ENCODE data around the gene EVI2B. TPM values are rescaled to one million over a fixed set of nuclear protein-coding genes. Genes with fewer than 3 reads are reported as not detected.
"Not testable (repeated sequence)": the region's sequence is repeated elsewhere in the genome, so short reads cannot be mapped to it uniquely, and the experiment has no call there.

EVI2B gene
- total RNA-seq, 2 experiments from 2014 or later = 17.4 to 71.0 TPM

DNA sequence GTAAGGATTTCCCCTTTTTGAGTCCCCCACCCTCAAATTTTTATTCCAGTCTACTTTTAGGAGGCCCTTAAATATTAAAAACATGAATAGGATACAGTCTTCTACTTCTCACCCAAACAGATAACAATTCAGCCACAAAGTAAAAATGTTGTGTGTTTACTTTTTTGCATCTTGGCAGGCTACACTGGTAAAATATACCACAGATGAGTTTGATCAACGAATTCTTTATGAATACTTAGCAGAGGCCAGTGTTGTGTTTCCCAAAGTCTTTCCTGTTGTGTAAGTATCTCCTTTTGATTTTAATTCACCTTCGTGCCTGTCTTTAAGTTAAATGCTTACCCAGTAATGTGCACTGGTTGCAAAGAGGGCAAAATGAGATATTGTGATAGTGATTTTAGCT lies 43.2 kb upstream of the EVI2B start:
- Histone ChIP-seq H2AFZ (ENCODE audit: low read length) (no peak overlapping the region), H3K4me3 (ENCODE audit: low read depth, low read length, poor library complexity, severe bottlenecking) (no peak overlapping the region), H3K4me1 (ENCODE audit: insufficient read depth, low read length, poor library complexity, severe bottlenecking) (no peaks in the 10 kb centered on the region), H3K9me3 (ENCODE audit: low read length) (no peaks in the 10 kb centered on the region), H3K4me2 (ENCODE audit: low read length) (no peak overlapping the region), H3K79me2 (ENCODE audit: insufficient read depth, low read depth, low read length) (no peaks in the 10 kb centered on the region), H3K27ac (ENCODE audit: low read depth, low read length, poor library complexity, severe bottlenecking) (no peak overlapping the region), H4K20me1 (ENCODE audit: insufficient read depth, low read length) (no peaks in the 10 kb centered on the region), H3K36me3 (ENCODE audit: insufficient read depth, low read length) (peaks cover 82% of the 10 kb centered on the region), H3K9me2 (ENCODE audit: insufficient read depth, low read length) (no peaks in the 10 kb centered on the region)
- no TSS peak for BruUV-seq (replicated peaks)
- no peak for DNase-seq (ENCODE audit: low spot score)
- intact Hi-C loops (cut with micrococcal nuclease; ENCODE audit: unreplicated experiment) = no loop called here
- TF ChIP-seq, protein P1, sequence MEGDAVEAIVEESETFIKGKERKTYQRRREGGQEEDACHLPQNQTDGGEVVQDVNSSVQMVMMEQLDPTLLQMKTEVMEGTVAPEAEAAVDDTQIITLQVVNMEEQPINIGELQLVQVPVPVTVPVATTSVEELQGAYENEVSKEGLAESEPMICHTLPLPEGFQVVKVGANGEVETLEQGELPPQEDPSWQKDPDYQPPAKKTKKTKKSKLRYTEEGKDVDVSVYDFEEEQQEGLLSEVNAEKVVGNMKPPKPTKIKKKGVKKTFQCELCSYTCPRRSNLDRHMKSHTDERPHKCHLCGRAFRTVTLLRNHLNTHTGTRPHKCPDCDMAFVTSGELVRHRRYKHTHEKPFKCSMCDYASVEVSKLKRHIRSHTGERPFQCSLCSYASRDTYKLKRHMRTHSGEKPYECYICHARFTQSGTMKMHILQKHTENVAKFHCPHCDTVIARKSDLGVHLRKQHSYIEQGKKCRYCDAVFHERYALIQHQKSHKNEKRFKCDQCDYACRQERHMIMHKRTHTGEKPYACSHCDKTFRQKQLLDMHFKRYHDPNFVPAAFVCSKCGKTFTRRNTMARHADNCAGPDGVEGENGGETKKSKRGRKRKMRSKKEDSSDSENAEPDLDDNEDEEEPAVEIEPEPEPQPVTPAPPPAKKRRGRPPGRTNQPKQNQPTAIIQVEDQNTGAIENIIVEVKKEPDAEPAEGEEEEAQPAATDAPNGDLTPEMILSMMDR (conservative IDR thresholded peaks at IDR 0.05; ENCODE audit: low read length) = no peak
- no peak for TF ChIP-seq EZH2phosphoT487 (IDR thresholded peaks at IDR 0.05; ENCODE audit: borderline replicate concordance, low read depth, low read length)
- POLR2A ChIA-PET = interaction anchor here (1.4 kb wide), 1 partner anchor 17 kb away, joined by 4 read pairs; no protein-coding TSS in a partner anchor
- CTCF ChIA-PET (ENCODE audit: unreplicated experiment) = no interaction called here

DNA sequence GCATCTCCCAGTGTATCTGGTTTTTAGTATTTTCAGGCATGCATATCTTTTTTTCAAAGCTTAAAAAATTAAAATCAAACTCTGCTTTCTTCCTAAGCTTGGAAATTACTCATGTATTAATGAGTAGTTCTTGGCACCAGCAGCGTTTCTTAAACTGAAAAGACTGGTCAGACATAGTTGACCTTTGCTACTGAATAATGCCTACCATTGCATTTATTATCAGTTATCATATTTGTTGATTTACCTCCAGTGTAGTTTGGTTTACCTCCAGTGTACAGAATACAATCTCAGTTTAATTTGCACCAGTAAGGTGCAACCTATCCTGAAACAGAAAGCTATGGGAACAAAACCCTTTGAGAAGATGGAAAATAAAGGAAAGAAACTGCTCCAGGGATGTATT lies 42.1 kb upstream of the EVI2B start:
- ChIA-PET POLR2A (interaction anchor here (0.6 to 1.4 kb wide), 5 partner anchors 8 to 1834 kb away, joined by 3 to 4 read pairs (median 3); no protein-coding TSS in a partner anchor), CTCF (ENCODE audit: unreplicated experiment) (no interaction called here)
- TF ChIP-seq, protein P1 (conservative IDR thresholded peaks at IDR 0.05; ENCODE audit: low read length) = no peak
- TF ChIP-seq EZH2phosphoT487 (IDR thresholded peaks at IDR 0.05; ENCODE audit: borderline replicate concordance, low read depth, low read length) = no peak
- no TSS peak for BruUV-seq (replicated peaks)
- Histone ChIP-seq H4K20me1 (ENCODE audit: insufficient read depth, low read length) (no peaks in the 10 kb centered on the region), H3K4me3 (ENCODE audit: low read depth, low read length, poor library complexity, severe bottlenecking) (no peak overlapping the region), H3K27ac (ENCODE audit: low read depth, low read length, poor library complexity, severe bottlenecking) (no peak overlapping the region), H3K9me2 (ENCODE audit: insufficient read depth, low read length) (no peaks in the 10 kb centered on the region), H3K36me3 (ENCODE audit: insufficient read depth, low read length) (peaks cover 80% of the 10 kb centered on the region), H3K4me2 (ENCODE audit: low read length) (no peak overlapping the region), H3K4me1 (ENCODE audit: insufficient read depth, low read length, poor library complexity, severe bottlenecking) (no peaks in the 10 kb centered on the region), H3K79me2 (ENCODE audit: insufficient read depth, low read depth, low read length) (no peaks in the 10 kb centered on the region), H3K9me3 (ENCODE audit: low read length) (no peaks in the 10 kb centered on the region), H2AFZ (ENCODE audit: low read length) (no peak overlapping the region)
- no peak for DNase-seq (ENCODE audit: low spot score)
- intact Hi-C loops (cut with micrococcal nuclease; ENCODE audit: unreplicated experiment) = no loop called here

DNA sequence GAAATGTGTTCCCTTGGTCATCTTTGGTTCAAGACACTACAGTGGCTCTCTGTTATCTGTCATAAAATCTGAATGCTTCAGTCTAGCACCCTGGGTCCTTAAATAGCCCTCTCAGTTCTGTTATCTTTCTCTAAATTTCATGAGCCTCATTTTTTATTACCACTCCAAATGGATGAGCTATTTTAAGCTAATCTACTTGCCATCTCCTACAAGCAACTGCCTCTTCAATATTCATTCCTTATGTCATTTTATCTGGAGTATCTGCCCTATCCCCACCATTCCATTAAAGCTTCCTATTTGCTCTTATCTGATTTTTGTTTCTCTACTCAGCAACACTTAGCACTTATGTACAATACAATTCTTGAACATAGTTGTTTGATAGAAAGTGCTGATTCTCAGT lies 35.6 kb upstream of the EVI2B start:
- Histone ChIP-seq H3K79me2 (ENCODE audit: insufficient read depth, low read depth, low read length) (no peaks in the 10 kb centered on the region), H3K9me2 (ENCODE audit: insufficient read depth, low read length) (no peaks in the 10 kb centered on the region), H3K4me3 (ENCODE audit: low read depth, low read length, poor library complexity, severe bottlenecking) (no peak overlapping the region), H3K36me3 (ENCODE audit: insufficient read depth, low read length) (peaks cover 50% of the 10 kb centered on the region), H2AFZ (ENCODE audit: low read length) (no peak overlapping the region), H3K9me3 (ENCODE audit: low read length) (no peaks in the 10 kb centered on the region), H3K27ac (ENCODE audit: low read depth, low read length, poor library complexity, severe bottlenecking) (no peak overlapping the region), H3K4me2 (ENCODE audit: low read length) (no peak overlapping the region), H4K20me1 (ENCODE audit: insufficient read depth, low read length) (no peaks in the 10 kb centered on the region), H3K4me1 (ENCODE audit: insufficient read depth, low read length, poor library complexity, severe bottlenecking) (no peaks in the 10 kb centered on the region)
- intact Hi-C loops (cut with micrococcal nuclease; ENCODE audit: unreplicated experiment) = no loop called here
- POLR2A ChIA-PET = no interaction called here
- BruUV-seq (replicated peaks) = no TSS peak
- CTCF ChIA-PET (ENCODE audit: unreplicated experiment) = interaction anchor here (0.5 kb wide), 1 partner anchor 41 kb away, joined by 3 read pairs; no protein-coding TSS in a partner anchor
- DNase-seq (ENCODE audit: low spot score) = no peak
- TF ChIP-seq EZH2phosphoT487 (IDR thresholded peaks at IDR 0.05; ENCODE audit: borderline replicate concordance, low read depth, low read length) = no peak
- TF ChIP-seq, protein P1 (conservative IDR thresholded peaks at IDR 0.05; ENCODE audit: low read length) = no peak

DNA sequence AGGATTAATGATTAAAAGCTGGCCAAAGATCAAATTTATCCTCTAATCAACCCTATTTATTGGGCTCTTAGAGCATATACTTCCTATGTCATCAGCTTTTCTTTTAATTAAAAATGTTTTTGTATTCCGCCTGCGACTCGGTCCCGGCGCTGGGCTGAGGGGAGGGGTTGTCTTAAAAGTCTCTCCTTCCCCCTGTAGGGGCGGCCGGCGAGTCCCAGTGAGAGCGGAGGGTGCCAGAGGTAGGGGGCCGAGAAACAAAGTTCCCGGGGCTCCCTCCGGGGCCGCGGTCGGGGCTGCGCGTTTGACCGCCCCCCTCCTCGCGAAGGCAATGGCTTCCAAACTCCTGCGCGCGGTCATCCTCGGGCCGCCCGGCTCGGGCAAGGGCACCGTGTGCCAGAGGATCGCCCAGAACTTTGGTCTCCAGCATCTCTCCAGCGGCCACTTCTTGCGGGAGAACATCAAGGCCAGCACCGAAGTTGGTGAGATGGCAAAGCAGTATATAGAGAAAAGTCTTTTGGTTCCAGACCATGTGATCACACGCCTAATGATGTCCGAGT lies 31.4 kb upstream of the EVI2B start:
- intact Hi-C loops (cut with micrococcal nuclease; ENCODE audit: unreplicated experiment); H3K4me1 ChIP-seq (ENCODE audit: insufficient read depth, low read length, poor library complexity, severe bottlenecking); H3K9me2 ChIP-seq (ENCODE audit: insufficient read depth, low read length); H2AFZ ChIP-seq (ENCODE audit: low read length); H3K79me2 ChIP-seq (ENCODE audit: insufficient read depth, low read depth, low read length); H3K4me2 ChIP-seq (ENCODE audit: low read length); CTCF ChIA-PET (ENCODE audit: unreplicated experiment); H4K20me1 ChIP-seq (ENCODE audit: insufficient read depth, low read length); DNase-seq (ENCODE audit: low spot score); H3K27ac ChIP-seq (ENCODE audit: low read depth, low read length, poor library complexity, severe bottlenecking); BruUV-seq (replicated peaks); H3K9me3 ChIP-seq (ENCODE audit: low read length); POLR2A ChIA-PET; H3K4me3 ChIP-seq (ENCODE audit: low read depth, low read length, poor library complexity, severe bottlenecking): not testable (repeated sequence)
- H3K36me3 ChIP-seq (ENCODE audit: insufficient read depth, low read length) = peaks cover 49% of the 10 kb centered on the region

Measured in OCI-LY7 (cell line).